Omental fat pad (tissue), 4 donors: ENCODE measurements around the gene C1QL1. TPM values are rescaled to one million over a fixed set of nuclear protein-coding genes. Genes with fewer than 3 reads are reported as not detected.

Experiments
- ATAC-seq: fragments of 150-250 bp; one replicate; pipeline ENCODE4 v1.9.1; 2016; ENCODE audit warnings: mild to moderate bottlenecking, moderate library complexity; ENCODE audit not compliant: low FRiP score
- DNase-seq: peaks from one replicate; pipeline ENCODE4 v3.0.0-alpha.2; 2019; ENCODE audit warnings: low spot score
- small RNA-seq: library from RNA; depleted of rRNA; stranded (forward); fragments of <200 nt; gene quantifications from one replicate; pipeline ENCODE3, GENCODE V24; 2016
- total RNA-seq, 4 donors: library from RNA; depleted of rRNA; stranded (reverse); fragments of >200 nt; gene quantifications; one replicate each; pipeline ENCODE4 v1.1.0, GENCODE V29; 2016
- TF ChIP-seq, protein P1 (sequence below), 3 donors: fragments of 450-650 bp; IDR thresholded peaks; one replicate each; pipeline ENCODE4 v1.5.1; 2016 to 2017; ENCODE audit warnings: antibody characterized with exemption in 3 of 3, mild to moderate bottlenecking in 3 of 3, moderate library complexity in 2 of 3

The C1QL1 gene
- total RNA-seq, 4 donors from 2014 or later: 9.2 to 24.2 (median 10.4) TPM; not detected in 1

DNA sequence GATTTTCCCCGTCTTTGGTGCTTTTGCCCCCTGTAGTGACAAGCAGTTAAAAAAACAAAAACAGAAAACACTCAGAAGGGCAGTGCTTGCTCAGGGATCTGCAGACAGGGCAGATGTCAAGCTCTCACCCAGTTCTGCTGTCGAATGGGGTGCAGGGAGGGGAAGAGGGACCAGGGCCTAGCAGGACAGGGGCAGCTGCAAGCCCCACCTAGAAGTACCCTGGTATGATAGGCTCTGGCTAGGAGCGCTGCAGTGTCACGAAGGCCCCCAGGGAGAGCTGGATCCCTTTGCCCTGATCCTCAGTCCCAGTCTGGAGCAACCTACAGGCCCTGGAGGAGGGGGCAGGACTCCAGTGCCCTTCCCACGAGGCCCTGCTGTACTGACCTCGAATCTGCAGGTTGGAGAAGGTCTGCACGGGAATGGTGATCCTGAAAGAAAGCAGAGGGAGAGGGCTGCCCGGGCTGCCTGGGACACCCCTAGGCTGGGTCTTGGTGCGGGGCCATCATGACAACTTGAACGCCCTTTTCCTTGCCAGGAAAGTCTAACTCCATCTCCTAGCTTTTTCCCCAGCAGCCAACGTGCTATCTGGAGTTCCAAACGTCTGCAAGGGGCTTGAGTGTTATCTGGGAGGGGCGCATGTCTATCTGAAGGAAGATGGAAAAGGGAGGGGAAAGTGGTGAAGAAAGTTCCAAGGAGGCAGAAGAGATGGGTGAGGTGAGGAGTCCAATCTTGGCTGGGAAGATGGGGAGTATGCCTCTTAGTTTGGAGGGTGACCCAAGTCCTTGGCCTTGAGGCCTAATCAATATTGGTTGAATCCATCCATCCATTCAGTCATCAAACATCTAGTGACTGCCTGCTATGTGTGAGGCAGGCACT is 57.6 kb downstream of the C1QL1 start:
- DNase-seq: no peak
- TF ChIP-seq, protein P1, sequence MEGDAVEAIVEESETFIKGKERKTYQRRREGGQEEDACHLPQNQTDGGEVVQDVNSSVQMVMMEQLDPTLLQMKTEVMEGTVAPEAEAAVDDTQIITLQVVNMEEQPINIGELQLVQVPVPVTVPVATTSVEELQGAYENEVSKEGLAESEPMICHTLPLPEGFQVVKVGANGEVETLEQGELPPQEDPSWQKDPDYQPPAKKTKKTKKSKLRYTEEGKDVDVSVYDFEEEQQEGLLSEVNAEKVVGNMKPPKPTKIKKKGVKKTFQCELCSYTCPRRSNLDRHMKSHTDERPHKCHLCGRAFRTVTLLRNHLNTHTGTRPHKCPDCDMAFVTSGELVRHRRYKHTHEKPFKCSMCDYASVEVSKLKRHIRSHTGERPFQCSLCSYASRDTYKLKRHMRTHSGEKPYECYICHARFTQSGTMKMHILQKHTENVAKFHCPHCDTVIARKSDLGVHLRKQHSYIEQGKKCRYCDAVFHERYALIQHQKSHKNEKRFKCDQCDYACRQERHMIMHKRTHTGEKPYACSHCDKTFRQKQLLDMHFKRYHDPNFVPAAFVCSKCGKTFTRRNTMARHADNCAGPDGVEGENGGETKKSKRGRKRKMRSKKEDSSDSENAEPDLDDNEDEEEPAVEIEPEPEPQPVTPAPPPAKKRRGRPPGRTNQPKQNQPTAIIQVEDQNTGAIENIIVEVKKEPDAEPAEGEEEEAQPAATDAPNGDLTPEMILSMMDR (IDR thresholded peaks at IDR 0.05): no peak
- no peak for ATAC-seq

Small RNA genes lying within 50 kb of the gene (small RNA-seq; reads per million reads assigned to genes)
- gene AC015936.2: not detected
- gene MIR6783: not detected

Other genes with a start within 250 kb of the C1QL1 start
- under 1 TPM; 0.19 to 0.72 (median 0.50) TPM for gene ADAM11, start 209.3 kb downstream of the C1QL1 start, total RNA-seq
- gene GJC1, start 138.0 kb downstream of the C1QL1 start, total RNA-seq: 10 to 100 TPM in 3 of 4 donors, 1 to 10 TPM in 1; 7.4 to 32.3 (median 14.5) TPM
- 10 to 100 TPM in 1 of 4 donors, 1 to 10 TPM in 3; 2.1 to 17.8 (median 3.0) TPM for gene HIGD1B, start 120.4 kb downstream of the C1QL1 start, total RNA-seq
- 100 to 1,000 TPM in 1 of 4 donors, 10 to 100 TPM in 3; 62.5 to 131 (median 75.0) TPM for gene EFTUD2, start 68.9 kb downstream of the C1QL1 start, total RNA-seq
- 1 to 10 TPM; 1.4 to 4.1 (median 2.9) TPM for gene GFAP, start 52.8 kb downstream of the C1QL1 start, total RNA-seq
- under 1 TPM in 1 of 4 donors, not detected in 3; 0.72 TPM for gene KIF18B, start 20.5 kb downstream of the C1QL1 start, total RNA-seq
- gene DCAKD, start 83.3 kb upstream of the C1QL1 start, total RNA-seq: 10 to 100 TPM; 22.7 to 36.4 (median 25.2) TPM
- gene NMT1, start 93.0 kb upstream of the C1QL1 start, total RNA-seq: 100 to 1,000 TPM in 1 of 4 donors, 10 to 100 TPM in 3; 57.3 to 101 (median 78.1) TPM
- 10 to 100 TPM; 35.4 to 68.4 (median 44.2) TPM for gene PLCD3, start 164.2 kb upstream of the C1QL1 start, total RNA-seq
- gene ACBD4, start 167.4 kb upstream of the C1QL1 start, total RNA-seq: 10 to 100 TPM in 2 of 4 donors, 1 to 10 TPM in 2; 6.4 to 23.2 (median 8.5) TPM
- 10 to 100 TPM; 21.9 to 31.0 (median 24.3) TPM for gene HEXIM1, start 180.2 kb upstream of the C1QL1 start, total RNA-seq
- 1 to 10 TPM; 1.4 to 9.3 (median 3.9) TPM for gene HEXIM2, start 193.6 kb upstream of the C1QL1 start, total RNA-seq